Prostate gland (tissue), 2 donors: ENCODE data around the gene DTNB.

Experiments
- POLR2A ChIP-seq: fragments of 450-650 bp; IDR thresholded peaks from one replicate; pipeline ENCODE4 v1.6.1; 2016; ENCODE audit warnings: antibody characterized with exemption, mild to moderate bottlenecking
- POLR2AphosphoS5 ChIP-seq: sonication (generic); formaldehyde crosslinking; IDR thresholded peaks from one replicate; pipeline ENCODE4 v1.6.1; 2017; ENCODE audit warnings: antibody characterized with exemption
- TF ChIP-seq, protein P1 (sequence below), 4 experiments: fragments of 200-600 bp in 2 of 4; fragments of 450-650 bp in 2 of 4; sonication (generic) in 2 of 4; IDR thresholded peaks; 1 replicate in 3 of 4; 2 replicates in 1 of 4; pipeline ENCODE4 v1.5.1; 2016 to 2019; ENCODE audit warnings: antibody characterized with exemption in 4 of 4, mild to moderate bottlenecking in 2 of 4, moderate library complexity in 2 of 4

DNA sequence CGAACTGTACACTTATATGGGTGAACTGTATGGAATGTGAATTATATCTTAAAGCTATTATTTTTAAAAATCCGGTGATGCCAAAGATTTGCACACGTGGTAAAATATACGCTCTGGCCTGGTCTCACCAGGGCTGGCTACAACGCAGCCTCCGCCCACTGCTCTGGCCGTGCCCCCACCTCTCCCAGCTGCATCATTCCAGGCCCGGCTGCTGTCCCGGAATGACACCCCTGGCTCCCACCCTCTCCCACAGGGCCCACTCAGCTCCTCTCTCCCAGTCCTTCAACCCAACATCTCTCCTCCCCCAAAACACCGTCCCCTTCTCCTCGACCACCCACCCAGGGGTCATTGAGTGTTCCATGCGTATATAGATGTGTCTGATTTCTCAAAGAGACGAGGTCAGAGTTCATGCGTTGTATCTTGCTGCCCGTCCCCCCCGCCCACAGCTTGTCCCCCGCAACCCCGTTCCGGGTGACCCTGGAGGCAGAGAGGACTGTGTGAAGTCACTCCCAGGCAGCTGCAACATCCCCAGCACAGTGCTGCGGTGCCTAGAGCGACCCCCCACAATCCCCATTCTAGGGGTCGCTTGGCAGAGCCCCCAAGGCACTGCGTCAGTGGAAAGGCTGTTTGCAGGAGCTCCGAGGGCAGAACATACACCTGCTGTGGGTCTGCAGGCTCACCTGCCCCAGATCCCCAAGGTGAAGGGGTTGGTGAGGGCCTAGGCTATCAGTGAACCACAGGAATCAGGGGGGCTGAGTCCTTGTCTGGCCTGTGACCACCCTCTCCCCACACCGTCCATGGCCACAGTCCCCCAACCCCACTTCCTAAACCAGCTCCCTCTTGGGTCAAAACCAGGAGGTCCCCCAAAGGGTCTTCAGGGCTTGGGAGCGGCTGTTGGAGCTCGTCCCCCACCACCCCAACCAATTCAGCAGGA is 345.0 kb downstream of the DTNB start:
- TF ChIP-seq, protein P1, sequence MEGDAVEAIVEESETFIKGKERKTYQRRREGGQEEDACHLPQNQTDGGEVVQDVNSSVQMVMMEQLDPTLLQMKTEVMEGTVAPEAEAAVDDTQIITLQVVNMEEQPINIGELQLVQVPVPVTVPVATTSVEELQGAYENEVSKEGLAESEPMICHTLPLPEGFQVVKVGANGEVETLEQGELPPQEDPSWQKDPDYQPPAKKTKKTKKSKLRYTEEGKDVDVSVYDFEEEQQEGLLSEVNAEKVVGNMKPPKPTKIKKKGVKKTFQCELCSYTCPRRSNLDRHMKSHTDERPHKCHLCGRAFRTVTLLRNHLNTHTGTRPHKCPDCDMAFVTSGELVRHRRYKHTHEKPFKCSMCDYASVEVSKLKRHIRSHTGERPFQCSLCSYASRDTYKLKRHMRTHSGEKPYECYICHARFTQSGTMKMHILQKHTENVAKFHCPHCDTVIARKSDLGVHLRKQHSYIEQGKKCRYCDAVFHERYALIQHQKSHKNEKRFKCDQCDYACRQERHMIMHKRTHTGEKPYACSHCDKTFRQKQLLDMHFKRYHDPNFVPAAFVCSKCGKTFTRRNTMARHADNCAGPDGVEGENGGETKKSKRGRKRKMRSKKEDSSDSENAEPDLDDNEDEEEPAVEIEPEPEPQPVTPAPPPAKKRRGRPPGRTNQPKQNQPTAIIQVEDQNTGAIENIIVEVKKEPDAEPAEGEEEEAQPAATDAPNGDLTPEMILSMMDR (IDR thresholded peaks at IDR 0.05): no peak
- TF ChIP-seq POLR2AphosphoS5 (no peak), POLR2A (no peak)
